HepG2 (cell line): ENCODE measurements around the gene TMEM222. TPM values are rescaled to one million over a fixed set of nuclear protein-coding genes. Genes with fewer than 3 reads are reported as not detected.

Experiments used
- BCL6 ChIP-seq: IDR thresholded peaks from 2 replicates; pipeline ENCODE4 v1.6.1; 2016; ENCODE audit warnings: missing genetic modification reagents, missing compliant biosample characterization
- CENPX ChIP-seq: sonication (generic); formaldehyde crosslinking; IDR thresholded peaks from 2 replicates; pipeline ENCODE4 v1.9.0; 2021; ENCODE audit warnings: mild to moderate bottlenecking, missing genetic modification reagents, moderate library complexity
- ETV5 ChIP-seq: IDR thresholded peaks from 2 replicates; pipeline ENCODE4 v1.6.1; 2018; ENCODE audit warnings: missing biosample characterization, missing genetic modification reagents, inconsistent platforms, borderline replicate concordance
- GATAD1 ChIP-seq: IDR thresholded peaks from 2 replicates; pipeline ENCODE4 v1.6.1; 2016; ENCODE audit warnings: missing genetic modification reagents, missing compliant biosample characterization
- HINFP ChIP-seq: sonication (generic); formaldehyde crosslinking; IDR thresholded peaks from 2 replicates; pipeline ENCODE4 v1.4.0; 2020; ENCODE audit warnings: low read depth, mild to moderate bottlenecking, missing genetic modification reagents
- KDM5A ChIP-seq: fragments of 200-600 bp; sonication (generic); IDR thresholded peaks from 2 replicates; pipeline ENCODE4 v1.7.0; 2018; ENCODE audit warnings: antibody characterized with exemption, mild to moderate bottlenecking, low read length, borderline replicate concordance
- KMT2B ChIP-seq: IDR thresholded peaks from 2 replicates; pipeline ENCODE4 v1.6.1; 2016; ENCODE audit warnings: missing genetic modification reagents, missing compliant biosample characterization
- MBD4 ChIP-seq: IDR thresholded peaks from 2 replicates; pipeline ENCODE4 v1.6.1; 2012; ENCODE audit warnings: low read length, inconsistent platforms, borderline replicate concordance
- MIER3 ChIP-seq: IDR thresholded peaks from 2 replicates; pipeline ENCODE4 v1.6.1; 2016; ENCODE audit warnings: missing compliant biosample characterization, borderline replicate concordance
- NFRKB ChIP-seq: fragments of 450-650 bp; IDR thresholded peaks from 2 replicates; pipeline ENCODE4 v1.6.1; 2017
- REXO4 ChIP-seq: sonication (generic); formaldehyde crosslinking; IDR thresholded peaks from 2 replicates; pipeline ENCODE4 v1.8.0; 2022; ENCODE audit warnings: missing genetic modification reagents, mild to moderate bottlenecking, borderline replicate concordance
- RFXAP ChIP-seq: sonication (generic); formaldehyde crosslinking; IDR thresholded peaks from 2 replicates; pipeline ENCODE4 v1.4.0; 2020; ENCODE audit warnings: missing genetic modification reagents, borderline replicate concordance
- SATB2 ChIP-seq: sonication (generic); formaldehyde crosslinking; IDR thresholded peaks from 2 replicates; pipeline ENCODE4 v1.5.0; 2020; ENCODE audit warnings: missing genetic modification reagents
- TBL1XR1 ChIP-seq: fragments of 150-350 bp; IDR thresholded peaks from 2 replicates; pipeline ENCODE4 v1.6.1; 2014; ENCODE audit warnings: borderline replicate concordance, low read length; ENCODE audit not compliant: partially characterized antibody
- TFDP2 ChIP-seq: sonication (generic); formaldehyde crosslinking; IDR thresholded peaks from 2 replicates; pipeline ENCODE4 v1.4.0; 2020; ENCODE audit warnings: missing genetic modification reagents
- U2AF1 ChIP-seq: fragments of 200-400 bp; formaldehyde crosslinking; optimal IDR thresholded peaks from 2 replicates; pipeline ENCODE3; 2017; ENCODE audit warnings: mild to moderate bottlenecking, low read depth, low read length
- ZBTB43 ChIP-seq: sonication (generic); formaldehyde crosslinking; conservative IDR thresholded peaks from 2 replicates; pipeline ENCODE4 v1.4.0; 2020; ENCODE audit warnings: missing genetic modification reagents
- ZBTB7A ChIP-seq: sonication (generic); formaldehyde crosslinking; IDR thresholded peaks from 2 replicates; pipeline ENCODE4 v1.8.0; 2022; ENCODE audit warnings: mild to moderate bottlenecking, missing genetic modification reagents
- ZFP1 ChIP-seq: IDR thresholded peaks from 2 replicates; pipeline ENCODE4 v1.6.1; 2016
- ZNF232 ChIP-seq: sonication (generic); formaldehyde crosslinking; IDR thresholded peaks from 2 replicates; pipeline ENCODE4 v1.4.0; 2020; ENCODE audit warnings: missing genetic modification reagents, borderline replicate concordance
- ZNF264 ChIP-seq: sonication (generic); formaldehyde crosslinking; IDR thresholded peaks from 2 replicates; pipeline ENCODE4 v1.4.0; 2020; ENCODE audit warnings: missing genetic modification reagents
- ZNF501 ChIP-seq: sonication (generic); formaldehyde crosslinking; IDR thresholded peaks from 2 replicates; pipeline ENCODE4 v1.5.1; 2020; ENCODE audit warnings: mild to moderate bottlenecking, moderate library complexity, missing genetic modification reagents
- ZNF547 ChIP-seq: sonication (generic); formaldehyde crosslinking; IDR thresholded peaks from 2 replicates; pipeline ENCODE4 v1.5.1; 2020; ENCODE audit warnings: mild to moderate bottlenecking, missing genetic modification reagents
- ZNF749 ChIP-seq: sonication (generic); formaldehyde crosslinking; IDR thresholded peaks from 2 replicates; pipeline ENCODE4 v1.8.0; 2022; ENCODE audit warnings: mild to moderate bottlenecking, missing genetic modification reagents, moderate library complexity, borderline replicate concordance
- ZNF770 ChIP-seq: sonication (generic); formaldehyde crosslinking; IDR thresholded peaks from 2 replicates; pipeline ENCODE4 v1.5.0; 2020; ENCODE audit warnings: mild to moderate bottlenecking, missing genetic modification reagents
- polyA plus RNA-seq, 8 experiments: library from polyadenylated mRNA; depleted of rRNA in 3 of 8; stranded (reverse) in 7 of 8; unstranded in 1 of 8; fragments of >200 nt; fragmentation: Illumina TruSeq in 4 of 8; extraction: Trizol in 4 of 8; gene quantifications; 2 replicates each; pipeline versions ENCODE4 v1.2.1 to v1.2.3, GENCODE V29; 2011 to 2016; ENCODE audit warnings: low read depth in 4 of 8, missing spikeins in 1 of 8, mixed read lengths in 1 of 8; ENCODE audit not compliant: insufficient read depth in 1 of 8
- total RNA-seq, 5 experiments: library from RNA; depleted of rRNA; stranded (reverse); fragments of >200 nt; fragmentation: Illumina TruSeq; extraction: Trizol; gene quantifications; 2 replicates each; pipeline ENCODE4 v1.2.3, GENCODE V29; 2016; ENCODE audit warnings: low read depth in 1 of 5

TMEM222 gene
- total and polyA plus RNA-seq, 2 of the 13 experiments (the other 11 are each of a cell fraction or from before 2014, with no cell fraction given): 22.7 to 29.6 TPM

GRCh38 chr1:27342778-27343638 is 21.0 kb downstream of the TMEM222 start (continued):
- TF ChIP-seq ZNF770 (CRISPR knock-in tag): no peak
- no peak for TF ChIP-seq TBL1XR1
- no peak for TF ChIP-seq SATB2
- peak; percentile 68; the same call in 1 of the 2 replicates for TF ChIP-seq ZBTB7A (CRISPR knock-in tag)
- no peak for TF ChIP-seq KDM5A
- no peak for TF ChIP-seq REXO4 (CRISPR knock-in tag)
- TF ChIP-seq ZNF264: no peak
- TF ChIP-seq ZNF547: peak; percentile 59; the same call in 1 of the 2 replicates
- TF ChIP-seq NFRKB: no peak
- peak; percentile 67; the same call in 1 of the 2 replicates for TF ChIP-seq ZNF749 (CRISPR knock-in tag)
- TF ChIP-seq GATAD1 (CRISPR knock-in tag): 0 out of 2 replicates have a peak, but pooled peaks have one; percentile 24
- no peak for TF ChIP-seq MBD4
- TF ChIP-seq BCL6 (CRISPR knock-in tag): no peak
- TF ChIP-seq U2AF1: no peak
- TF ChIP-seq ZNF501 (CRISPR knock-in tag): peak; percentile 44; the same call in 1 of the 2 replicates
- TF ChIP-seq TFDP2 (CRISPR knock-in tag): peak; percentile 16; the same call in 1 of the 2 replicates
- TF ChIP-seq HINFP (CRISPR knock-in tag): no peak
- no peak for TF ChIP-seq ZFP1 (CRISPR knock-in tag)
- TF ChIP-seq ETV5 (CRISPR knock-in tag): peak; percentile 37
- TF ChIP-seq CENPX (CRISPR knock-in tag): no peak
- no peak for TF ChIP-seq ZBTB43
- peak; percentile 31; the same call in 1 of the 2 replicates for TF ChIP-seq ZNF232 (CRISPR knock-in tag)
- peak; percentile 54; the same call in 1 of the 2 replicates for TF ChIP-seq KMT2B (CRISPR knock-in tag)
- TF ChIP-seq MIER3 (CRISPR knock-in tag): no peak
- 0 out of 2 replicates have a peak, but pooled peaks have one; percentile 26 for TF ChIP-seq RFXAP
